Cardiac fibroblast (primary cell): ENCODE data around the gene CCDC178.
A peak's percentile ranks its signal among the peaks of the same experiment; 100 is the strongest.
"Not testable (repeated sequence)": the region's sequence is repeated elsewhere in the genome, so short reads cannot be mapped to it uniquely, and the experiment has no call there.

Source experiments
- DNase-seq, 2 donors: peaks; one replicate each; pipeline versions ENCODE4 v3.0.0 to v3.0.0-alpha.2; 2010; ENCODE audit warnings: low read depth in 2 of 2
- H3K4me3 ChIP-seq, 2 donors: replicated peaks in 1 of 2; 1 replicate in 1 of 2; 2 replicates in 1 of 2; pipeline ENCODE4 v1.5.1; 2011; ENCODE audit warnings: low read depth in 2 of 2, low read length in 2 of 2, mild to moderate bottlenecking in 2 of 2, moderate library complexity in 1 of 2
- CTCF ChIP-seq: IDR thresholded peaks from one replicate; pipeline ENCODE4 v1.5.1; 2011; ENCODE audit warnings: low read depth, mild to moderate bottlenecking, low read length, inconsistent platforms

The CCDC178 gene

GRCh38 chr18:33424266-33424946, 16.1 kb downstream of the CCDC178 start:
- no peak for TF ChIP-seq CTCF
- no peak for DNase-seq
- no peak overlapping the region for H3K4me3 ChIP-seq

DNA sequence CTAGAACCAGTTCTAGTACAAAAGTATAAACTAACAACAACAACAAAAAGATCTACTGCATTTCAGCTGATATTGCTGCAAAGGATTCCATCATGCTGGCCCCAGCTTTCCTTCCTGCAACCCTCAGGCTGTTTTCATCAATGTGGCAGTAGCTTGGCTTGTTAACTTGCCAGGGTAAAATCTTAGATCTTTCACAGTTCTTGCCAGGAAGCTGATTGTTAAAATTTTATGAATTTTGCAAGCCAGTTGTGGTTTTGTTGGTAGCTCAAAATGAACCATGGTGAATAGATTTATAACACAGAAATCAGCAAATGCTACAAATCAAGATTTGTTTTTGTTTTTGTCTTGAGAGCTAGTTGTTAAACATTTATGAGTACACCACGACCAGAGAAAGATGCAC, 19.3 kb downstream of the CCDC178 start:
- no peak overlapping the region for H3K4me3 ChIP-seq
- DNase-seq, result no peak
- TF ChIP-seq CTCF, result no peak

DNA sequence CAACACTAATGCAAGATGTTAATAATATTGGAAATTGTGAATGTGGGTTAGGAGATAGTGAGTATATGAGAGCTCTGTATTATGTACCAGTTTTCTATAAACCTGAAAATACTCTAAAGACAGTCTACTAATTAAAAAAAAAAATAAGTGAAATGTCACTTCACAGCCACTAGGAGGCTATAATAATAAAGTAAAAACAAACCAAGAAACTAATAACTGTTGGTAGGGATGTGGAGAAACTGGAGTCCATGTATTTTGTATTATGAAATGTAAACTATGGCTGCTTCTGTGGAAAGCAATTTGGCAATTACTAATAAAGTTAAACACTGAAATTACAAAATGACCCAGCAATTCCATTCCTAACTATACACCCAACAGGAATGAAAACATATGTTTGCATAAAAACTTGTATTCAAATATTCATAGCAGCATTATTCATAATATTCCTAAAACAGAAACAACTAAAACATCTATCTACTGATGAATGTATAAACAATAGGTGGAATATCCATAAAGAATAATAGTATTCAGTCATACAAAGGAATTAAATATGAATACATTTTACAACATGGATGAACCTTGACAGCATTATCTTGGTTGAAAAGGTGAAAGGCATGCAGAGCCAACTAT, 36.2 kb downstream of the CCDC178 start:
- peak; percentile 1 for DNase-seq
- peak; percentile 11 for TF ChIP-seq CTCF
- no peak overlapping the region for H3K4me3 ChIP-seq

DNA sequence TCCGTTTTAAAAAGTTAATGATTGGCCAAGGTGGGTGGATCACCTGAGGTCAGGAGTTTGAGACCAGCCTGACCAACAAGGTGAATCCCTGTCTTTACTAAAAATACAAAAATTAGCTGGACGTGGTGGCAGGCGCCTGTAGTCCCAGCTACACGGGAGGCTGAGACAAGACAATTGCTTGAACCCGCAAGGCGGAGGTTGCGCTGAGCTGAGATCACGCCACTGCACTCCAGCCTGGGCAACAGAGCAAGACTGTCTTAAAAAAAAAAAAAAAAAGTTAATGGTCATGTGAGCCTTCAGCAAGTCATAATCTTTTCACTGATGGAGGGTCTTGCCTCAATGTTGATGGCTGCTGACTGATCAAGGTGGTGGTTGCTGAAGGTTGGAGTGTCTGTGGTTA, 41.6 kb downstream of the CCDC178 start:
- not testable (repeated sequence) for H3K4me3 ChIP-seq, DNase-seq

DNA sequence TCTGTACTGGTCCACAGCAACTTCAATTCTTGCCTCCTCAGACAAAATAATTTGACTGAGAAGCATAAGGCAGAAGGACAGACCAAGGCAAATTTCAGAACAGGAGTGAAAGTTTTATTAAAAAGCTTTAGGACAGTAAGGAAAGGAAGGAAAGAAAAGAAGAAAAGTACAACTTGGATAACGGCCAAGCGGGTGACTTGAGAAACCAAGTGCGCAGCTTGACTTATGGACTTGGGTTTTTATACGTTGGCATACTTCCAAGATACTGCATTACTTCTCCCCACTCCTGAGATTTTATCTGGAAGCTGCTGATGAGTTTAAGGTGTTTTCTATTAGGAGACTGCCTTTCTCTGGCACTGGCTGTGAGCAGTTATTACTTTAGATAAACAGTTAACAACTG, 64.7 kb downstream of the CCDC178 start:
- TF ChIP-seq CTCF, result no peak
- no peak for DNase-seq
- H3K4me3 ChIP-seq, result no peak overlapping the region

DNA sequence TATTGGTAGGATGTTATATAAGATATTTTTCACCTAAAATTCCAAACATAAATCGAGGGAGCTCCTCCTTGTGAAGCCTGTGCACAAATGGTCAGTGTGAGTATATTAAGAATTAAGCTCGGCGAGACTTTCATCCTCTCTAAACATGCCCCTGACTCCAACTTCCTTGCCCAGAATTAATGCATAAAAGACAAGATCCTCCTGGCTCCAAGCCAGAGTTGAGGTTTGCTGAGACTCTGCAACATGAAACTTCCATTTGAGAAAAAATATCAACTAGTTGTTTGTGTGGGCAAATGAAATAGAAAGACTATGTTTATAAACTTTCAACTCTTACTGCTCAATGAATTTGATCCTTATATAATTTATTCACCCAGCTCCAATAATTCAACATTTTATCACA, 68.1 kb downstream of the CCDC178 start:
- no peak for TF ChIP-seq CTCF
- no peak overlapping the region for H3K4me3 ChIP-seq
- no peak for DNase-seq

GRCh38 chr18:33369711-33370449, 70.6 kb downstream of the CCDC178 start:
- DNase-seq, result no peak
- H3K4me3 ChIP-seq, result no peak overlapping the region

More at GRCh38 chr18:33369711-33370449, 70.6 kb downstream of the CCDC178 start:
- TF ChIP-seq CTCF, result no peak
